Esophagus muscularis mucosa (tissue), 4 donors: ENCODE data around the gene EHD4. TPM values are rescaled to one million over a fixed set of nuclear protein-coding genes. Genes with fewer than 3 reads are reported as not detected.
A peak's percentile ranks its signal among the peaks of the same experiment; 100 is the strongest.

Experiments used
- DNase-seq: peaks from one replicate; pipeline ENCODE4 v3.0.0-alpha.2; 2017; ENCODE audit errors: extremely low spot score
- H3K27ac ChIP-seq, 4 donors: fragments of 200-600 bp; sonication (generic); replicated peaks in 1 of 4; 1 replicate in 3 of 4; 2 replicates in 1 of 4; pipeline ENCODE4 v1.5.1; 2016 to 2019; ENCODE audit warnings: mild to moderate bottlenecking in 1 of 4
- H3K27me3 ChIP-seq, 4 donors: fragments of 200-600 bp; sonication (generic); one replicate each; pipeline versions ENCODE4 v1.5.1 to v1.6.0; 2016 to 2019
- H3K36me3 ChIP-seq, 4 donors: fragments of 200-600 bp; sonication (generic); one replicate each; pipeline ENCODE4 v1.5.1; 2016 to 2019
- H3K4me1 ChIP-seq, 4 donors: fragments of 200-600 bp; sonication (generic); one replicate each; pipeline ENCODE4 v1.5.1; 2016 to 2019
- H3K4me3 ChIP-seq, 4 donors: fragments of 200-600 bp; sonication (generic); 1 replicate in 2 of 4; 2 replicates in 2 of 4; pipeline ENCODE4 v1.5.1; 2016 to 2019; ENCODE audit warnings: mild to moderate bottlenecking in 4 of 4, moderate library complexity in 1 of 4
- H3K9me3 ChIP-seq, 4 donors: fragments of 200-600 bp; sonication (generic); 1 replicate in 3 of 4; 2 replicates in 1 of 4; pipeline ENCODE4 v1.5.1; 2016 to 2019
- CTCF ChIP-seq, 3 experiments: fragments of 200-600 bp in 2 of 3; fragments of 450-650 bp in 1 of 3; sonication (generic) in 2 of 3; IDR thresholded peaks; one replicate each; pipeline ENCODE4 v1.5.1; 2017 to 2019; ENCODE audit warnings: antibody characterized with exemption in 3 of 3, mild to moderate bottlenecking in 2 of 3, moderate library complexity in 1 of 3
- EP300 ChIP-seq: sonication (generic); formaldehyde crosslinking; IDR thresholded peaks from one replicate; pipeline ENCODE4 v1.6.1; 2017; ENCODE audit warnings: antibody characterized with exemption
- POLR2A ChIP-seq: fragments of 450-650 bp; IDR thresholded peaks from one replicate; pipeline ENCODE4 v1.6.1; 2017; ENCODE audit warnings: antibody characterized with exemption, moderate library complexity, mild to moderate bottlenecking, low read depth
- POLR2AphosphoS5 ChIP-seq, 2 donors: sonication (generic); formaldehyde crosslinking; IDR thresholded peaks; one replicate each; pipeline ENCODE4 v1.6.1; 2017; ENCODE audit warnings: antibody characterized with exemption in 2 of 2
- WGBS: methylation state at CpG from one replicate; pipeline ENCODE4 v1.1.5; 2018; 5-methylcytosine and 5-hydroxymethylcytosine counted together
- intact Hi-C: fragments of 100-400 bp; cut with DNase I; formaldehyde crosslinking; loops from one replicate; pipeline ENCODE4 v1.15.1; 2023
- total RNA-seq, 4 donors: library from RNA; depleted of rRNA; stranded (reverse); fragments of >200 nt; gene quantifications; one replicate each; pipeline versions ENCODE4 v1.1.0 to v1.2.1, GENCODE V29; 2016

EHD4 gene
- total RNA-seq, 4 donors from 2014 or later = 10.0 to 24.7 (median 21.7) TPM

- H3K27ac ChIP-seq = peak overlapping the region; percentile 83 to 90 (median 84)
- TF ChIP-seq POLR2AphosphoS5 (IDR thresholded peaks at IDR 0.05) = peak; percentile 45 to 73
- no peak for TF ChIP-seq POLR2A
- H3K4me3 ChIP-seq = peak overlapping the region; percentile 82 to 97 (median 88)
- H3K9me3 ChIP-seq = no peaks in the 10 kb centered on the region
- 10% methylated on average over 16 of the region's 16 CpGs for WGBS
- no peaks in the 10 kb centered on the region for H3K36me3 ChIP-seq
- no peak for DNase-seq
- intact Hi-C loops = loop anchor here (5.0 kb wide), 1 partner anchor 44 kb away; no protein-coding TSS in a partner anchor
- peaks cover 39 to 54% (median 51%) of the 10 kb centered on the region in 4 donors for H3K4me1 ChIP-seq
- no peaks in the 10 kb centered on the region for H3K27me3 ChIP-seq
Measured at GRCh38 chr15:41971089-41971894, 1.1 kb downstream of the EHD4 start.

GRCh38 chr15:41970456-41970855, 1.9 kb downstream of the EHD4 start:
- H3K4me3 ChIP-seq = peak overlapping the region; percentile 17 to 97 (median 88)
- intact Hi-C loops = loop anchor here (5.0 kb wide), 1 partner anchor 43 kb away; no protein-coding TSS in a partner anchor
- no peaks in the 10 kb centered on the region for H3K36me3 ChIP-seq
- 74% methylated on average over 1 of the region's 1 CpG for WGBS
- no peaks in the 10 kb centered on the region for H3K27me3 ChIP-seq
- H3K4me1 ChIP-seq = peaks cover 48 to 63% (median 58%) of the 10 kb centered on the region in 4 donors
- DNase-seq = no peak
- TF ChIP-seq POLR2A = no peak
- H3K27ac ChIP-seq = peak overlapping the region; percentile 35 to 90 (median 44)
- no peaks in the 10 kb centered on the region for H3K9me3 ChIP-seq

GRCh38 chr15:41969851-41970431, 2.4 kb downstream of the EHD4 start:
- WGBS = 69% methylated on average over 2 of the region's 3 CpGs
- intact Hi-C loops = loop anchor here (5.0 kb wide), 1 partner anchor 43 kb away; no protein-coding TSS in a partner anchor

GRCh38 chr15:41968701-41969100, 3.7 kb downstream of the EHD4 start:
- H3K4me1 ChIP-seq = peaks cover 48 to 64% (median 58%) of the 10 kb centered on the region in 4 donors
- DNase-seq = no peak
- peak overlapping the region in 3 of 4 donors; percentile 38 to 90 (median 57) for H3K27ac ChIP-seq
- TF ChIP-seq CTCF (IDR thresholded peaks at IDR 0.05) (no peak), EP300 (no peak), POLR2A (no peak), POLR2AphosphoS5 (IDR thresholded peaks at IDR 0.05) (no peak)
- 89% methylated on average over 4 of the region's 4 CpGs for WGBS
- H3K27me3 ChIP-seq = no peaks in the 10 kb centered on the region
- intact Hi-C loops = no loop called here
- H3K4me3 ChIP-seq = no peak overlapping the region
- H3K9me3 ChIP-seq = no peaks in the 10 kb centered on the region
- H3K36me3 ChIP-seq = no peaks in the 10 kb centered on the region

More at GRCh38 chr15:41969851-41970431, 2.4 kb downstream of the EHD4 start:
- DNase-seq = no peak
- TF ChIP-seq POLR2AphosphoS5 (IDR thresholded peaks at IDR 0.05) (no peak), POLR2A (no peak), CTCF (IDR thresholded peaks at IDR 0.05) (no peak), EP300 (no peak)
- peak overlapping the region; percentile 35 to 90 (median 46) for H3K27ac ChIP-seq
- H3K4me1 ChIP-seq = peaks cover 48 to 64% (median 58%) of the 10 kb centered on the region in 4 donors
- no peaks in the 10 kb centered on the region for H3K27me3 ChIP-seq
- H3K4me3 ChIP-seq = peak overlapping the region; percentile 17 to 97 (median 88)
- H3K9me3 ChIP-seq = no peaks in the 10 kb centered on the region
- H3K36me3 ChIP-seq = no peaks in the 10 kb centered on the region

- H3K27me3 ChIP-seq = no peaks in the 10 kb centered on the region
- H3K27ac ChIP-seq = peak overlapping the region; percentile 23 to 57 (median 47)
- H3K4me1 ChIP-seq = peaks cover 49 to 62% (median 53%) of the 10 kb centered on the region in 4 donors
- TF ChIP-seq CTCF (IDR thresholded peaks at IDR 0.05) (no peak), POLR2AphosphoS5 (IDR thresholded peaks at IDR 0.05) (no peak), EP300 (no peak), POLR2A (no peak)
- H3K4me3 ChIP-seq = no peak overlapping the region
- no peaks in the 10 kb centered on the region for H3K9me3 ChIP-seq
- intact Hi-C loops = no loop called here
- no peaks in the 10 kb centered on the region for H3K36me3 ChIP-seq
- 69% methylated on average over 4 of the region's 4 CpGs for WGBS
- no peak for DNase-seq
Measured at GRCh38 chr15:41967506-41968206, 4.7 kb downstream of the EHD4 start.
